ENCODE results near the gene OR2L5.

OR2L5 gene

GRCh38 chr1:248047008-248047407 lies 33.5 kb downstream of the OR2L5 start:
- TF ChIP-seq HDGF (IDR thresholded peaks at IDR 0.05; ENCODE audit: borderline replicate concordance): no peak
- no peak for TF ChIP-seq SUZ12 (IDR thresholded peaks at IDR 0.05)
- no peak for TF ChIP-seq FOXA1 (IDR thresholded peaks at IDR 0.05)
- TF ChIP-seq ZNF384 (IDR thresholded peaks at IDR 0.05): no peak
- TF ChIP-seq LEF1 (IDR thresholded peaks at IDR 0.05; ENCODE audit: borderline replicate concordance): no peak
- TF ChIP-seq ELF4 (IDR thresholded peaks at IDR 0.05): no peak
- TF ChIP-seq BHLHE40 (IDR thresholded peaks at IDR 0.05; ENCODE audit: borderline replicate concordance): no peak
- TF ChIP-seq SP1 (IDR thresholded peaks at IDR 0.05): no peak
- TF ChIP-seq L3MBTL2 (conservative IDR thresholded peaks at IDR 0.05): no peak
- TF ChIP-seq TARDBP (IDR thresholded peaks at IDR 0.05): no peak
- ChIA-PET CTCF (no interaction called here), POLR2A (no interaction called here)
- no peak for DNase-seq (ENCODE audit: extremely low spot score)

- CTCF ChIA-PET: no interaction called here
- TF ChIP-seq LEF1 (IDR thresholded peaks at IDR 0.05; ENCODE audit: borderline replicate concordance) (no peak), NFRKB (IDR thresholded peaks at IDR 0.05) (no peak), FOXK2 (IDR thresholded peaks at IDR 0.05) (no peak), BHLHE40 (IDR thresholded peaks at IDR 0.05; ENCODE audit: borderline replicate concordance) (no peak), L3MBTL2 (conservative IDR thresholded peaks at IDR 0.05) (no peak), SUZ12 (IDR thresholded peaks at IDR 0.05) (no peak)
- POLR2A ChIA-PET: no interaction called here
- DNase-seq (ENCODE audit: extremely low spot score): no peak
Measured at GRCh38 chr1:248054671-248055070, 41.2 kb downstream of the OR2L5 start.

- ChIA-PET CTCF (no interaction called here), POLR2A (no interaction called here)
- TF ChIP-seq FOXM1 (IDR thresholded peaks at IDR 0.05; ENCODE audit: borderline replicate concordance): no peak
- TF ChIP-seq ARNT (IDR thresholded peaks at IDR 0.05): no peak
- no peak for TF ChIP-seq SP1 (IDR thresholded peaks at IDR 0.05)
- no peak for TF ChIP-seq FOXA1 (IDR thresholded peaks at IDR 0.05)
- no peak for TF ChIP-seq ZNF384 (IDR thresholded peaks at IDR 0.05)
- no peak for TF ChIP-seq BHLHE40 (IDR thresholded peaks at IDR 0.05; ENCODE audit: borderline replicate concordance)
- no peak for TF ChIP-seq L3MBTL2 (conservative IDR thresholded peaks at IDR 0.05)
- no peak for TF ChIP-seq NFRKB (IDR thresholded peaks at IDR 0.05)
- no peak for TF ChIP-seq TARDBP (IDR thresholded peaks at IDR 0.05)
- no peak for TF ChIP-seq HDGF (IDR thresholded peaks at IDR 0.05; ENCODE audit: borderline replicate concordance)
- no peak for DNase-seq (ENCODE audit: extremely low spot score)
Measured at GRCh38 chr1:248055261-248055660, 41.8 kb downstream of the OR2L5 start.

- TF ChIP-seq HDGF (IDR thresholded peaks at IDR 0.05; ENCODE audit: borderline replicate concordance) (no peak), PKNOX1 (IDR thresholded peaks at IDR 0.05) (no peak)
- DNase-seq (ENCODE audit: extremely low spot score): no peak
- CTCF ChIA-PET: no interaction called here
- POLR2A ChIA-PET: no interaction called here
Measured at GRCh38 chr1:248065071-248065470, 51.6 kb downstream of the OR2L5 start.

DNA sequence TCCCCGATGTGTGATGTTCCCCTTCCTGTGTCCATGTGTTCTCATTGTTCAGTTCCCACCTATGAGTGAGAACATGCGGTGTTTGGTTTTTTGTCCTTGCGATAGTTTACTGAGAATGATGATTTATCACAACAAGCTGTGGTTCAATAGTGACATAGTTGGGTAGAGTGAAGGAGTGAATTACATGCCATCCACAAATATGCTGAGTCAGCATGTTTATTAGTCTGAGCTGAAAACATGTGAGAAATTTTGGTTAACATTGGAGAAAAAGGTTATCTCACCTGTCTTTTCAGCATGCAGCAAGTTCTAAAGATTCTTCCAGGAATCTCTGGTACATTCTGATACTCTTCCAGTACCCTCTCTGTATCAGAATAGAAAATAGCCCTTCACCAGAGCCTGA lies 52.1 kb downstream of the OR2L5 start:
- ChIA-PET CTCF (no interaction called here), POLR2A (no interaction called here)
- no peak for TF ChIP-seq FOXA1 (IDR thresholded peaks at IDR 0.05)
- no peak for TF ChIP-seq ZNF384 (IDR thresholded peaks at IDR 0.05)
- TF ChIP-seq TARDBP (IDR thresholded peaks at IDR 0.05): no peak
- TF ChIP-seq SUZ12 (IDR thresholded peaks at IDR 0.05): no peak
- no peak for TF ChIP-seq HDGF (IDR thresholded peaks at IDR 0.05; ENCODE audit: borderline replicate concordance)
- no peak for TF ChIP-seq LEF1 (IDR thresholded peaks at IDR 0.05; ENCODE audit: borderline replicate concordance)
- TF ChIP-seq FOXK2 (IDR thresholded peaks at IDR 0.05): no peak
- no peak for DNase-seq (ENCODE audit: extremely low spot score)
